CD4-positive, alpha-beta T cell treated with Interleukin-2 at 100 ng/mL for 4 hours (primary cell): ENCODE measurements around the gene HTT-AS.
"Not testable (repeated sequence)": the region's sequence is repeated elsewhere in the genome, so short reads cannot be mapped to it uniquely, and the experiment has no call there.

Experiments
- DNase-seq: peaks from one replicate; pipeline ENCODE4 v3.0.0-alpha.2; 2020; ENCODE audit warnings: low spot score

HTT-AS gene

DNA sequence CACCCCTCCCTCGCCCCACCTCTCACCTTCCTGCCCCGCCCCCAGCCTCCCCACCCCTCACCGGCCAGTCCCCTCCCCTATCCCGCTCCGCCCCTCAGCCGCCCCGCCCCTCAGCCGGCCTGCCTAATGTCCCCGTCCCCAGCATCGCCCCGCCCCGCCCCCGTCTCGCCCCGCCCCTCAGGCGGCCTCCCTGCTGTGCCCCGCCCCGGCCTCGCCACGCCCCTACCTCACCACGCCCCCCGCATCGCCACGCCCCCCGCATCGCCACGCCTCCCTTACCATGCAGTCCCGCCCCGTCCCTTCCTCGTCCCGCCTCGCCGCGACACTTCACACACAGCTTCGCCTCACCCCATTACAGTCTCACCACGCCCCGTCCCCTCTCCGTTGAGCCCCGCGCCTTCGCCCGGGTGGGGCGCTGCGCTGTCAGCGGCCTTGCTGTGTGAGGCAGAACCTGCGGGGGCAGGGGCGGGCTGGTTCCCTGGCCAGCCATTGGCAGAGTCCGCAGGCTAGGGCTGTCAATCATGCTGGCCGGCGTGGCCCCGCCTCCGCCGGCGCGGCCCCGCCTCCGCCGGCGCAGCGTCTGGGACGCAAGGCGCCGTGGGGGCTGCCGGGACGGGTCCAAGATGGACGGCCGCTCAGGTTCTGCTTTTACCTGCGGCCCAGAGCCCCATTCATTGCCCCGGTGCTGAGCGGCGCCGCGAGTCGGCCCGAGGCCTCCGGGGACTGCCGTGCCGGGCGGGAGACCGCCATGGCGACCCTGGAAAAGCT, at the start of gene HTT-AS, which contains the start of gene HTT:
Gene HTT-AS, minus strand, starts transcription at position 461 of the 768 bp plus-strand sequence.
Gene HTT, plus strand, starts transcription at position 604 of the 768 bp plus-strand sequence. Its CDS starts 145 bp downstream, at position 749.
- DNase-seq = peak; percentile 96

GRCh38 chr4:3123181-3123671, 48.9 kb upstream of the HTT-AS start:
- no peak for DNase-seq

DNA sequence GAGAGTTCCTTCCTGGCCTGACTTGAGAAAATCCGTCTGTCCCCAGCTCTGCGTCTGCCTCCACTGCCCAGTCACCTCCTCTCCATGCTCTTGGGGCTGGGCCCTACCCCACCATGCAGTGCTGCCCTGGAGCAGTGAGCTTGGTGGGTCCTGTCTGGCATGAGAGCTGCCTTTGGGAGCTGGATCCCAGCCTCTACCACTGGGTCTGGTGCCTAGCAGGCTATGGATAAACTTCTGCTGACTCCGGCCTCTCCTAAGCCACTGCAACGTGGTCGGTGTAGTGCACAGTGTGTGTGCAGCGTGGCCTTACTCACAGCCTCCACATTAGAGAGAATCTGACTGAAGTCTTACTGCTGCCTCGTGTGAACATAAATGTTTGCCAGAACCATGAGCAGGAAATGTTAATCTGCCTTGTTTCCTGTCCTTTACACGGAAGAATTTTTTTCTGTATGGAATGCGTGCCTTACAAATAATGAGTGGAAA, 47.8 kb upstream of the HTT-AS start:
- no peak for DNase-seq

DNA sequence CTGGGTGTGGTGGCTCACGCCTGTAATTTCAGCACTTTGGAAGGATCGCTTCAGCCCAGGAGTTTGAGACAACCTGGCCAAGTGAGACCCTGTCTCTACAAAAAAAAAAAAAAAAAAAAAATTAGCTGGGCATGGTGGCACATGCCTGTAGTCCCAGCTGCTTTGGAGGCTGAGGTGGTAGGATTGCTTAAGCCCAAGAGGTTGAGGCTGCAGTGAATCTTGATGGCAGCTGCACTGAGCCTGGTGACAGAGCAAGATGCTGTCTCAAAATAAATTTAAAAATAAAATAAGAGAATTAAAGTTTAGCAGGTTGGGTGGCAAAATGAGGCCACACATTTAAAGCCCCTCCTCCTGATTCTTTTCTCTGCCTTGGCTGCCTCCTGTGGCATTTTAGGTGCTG, 47.3 kb upstream of the HTT-AS start:
- DNase-seq = no peak

- no peak for DNase-seq
These were observed 46.8 kb upstream of the HTT-AS start for GRCh38 chr4:3121110-3121509.

DNA sequence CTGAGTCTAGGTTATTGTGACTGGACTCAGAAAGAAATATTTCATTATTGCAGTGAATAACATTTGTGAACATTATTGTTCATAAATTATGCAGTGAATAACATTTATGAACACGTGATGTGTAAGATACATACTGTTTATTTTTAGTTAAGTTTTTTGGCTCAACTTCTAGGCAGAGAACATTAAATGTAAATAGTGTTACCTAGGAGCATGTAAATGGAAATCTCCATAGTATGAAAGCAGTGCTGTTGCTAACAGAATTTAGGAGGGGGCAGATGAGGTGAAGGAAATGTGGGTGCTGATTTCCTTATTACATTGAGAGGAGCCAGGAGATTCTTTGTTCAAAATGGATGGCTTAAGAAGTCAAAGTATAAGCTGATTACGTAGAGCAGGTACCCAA, 45.1 kb upstream of the HTT-AS start:
- no peak for DNase-seq

DNA sequence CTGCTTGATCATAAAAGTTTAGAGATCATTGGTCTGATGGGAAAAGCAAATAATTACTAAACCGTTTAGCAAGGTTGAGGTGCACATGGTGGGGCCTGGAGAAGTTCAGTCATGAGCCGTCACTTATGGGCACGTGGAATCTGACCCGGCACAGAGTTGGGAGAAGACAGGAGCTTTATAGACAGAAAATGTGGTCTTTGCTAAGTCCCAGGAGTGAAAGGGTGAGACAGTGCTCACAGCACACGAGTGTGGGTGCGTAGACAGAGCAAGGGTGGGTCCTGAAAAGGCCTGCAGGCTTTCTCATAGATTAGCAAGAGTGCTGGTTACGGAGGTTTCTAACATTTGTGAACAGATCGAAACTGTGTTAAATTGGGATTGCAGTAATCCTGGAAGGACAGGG, 44.0 kb upstream of the HTT-AS start:
- DNase-seq = no peak

DNA sequence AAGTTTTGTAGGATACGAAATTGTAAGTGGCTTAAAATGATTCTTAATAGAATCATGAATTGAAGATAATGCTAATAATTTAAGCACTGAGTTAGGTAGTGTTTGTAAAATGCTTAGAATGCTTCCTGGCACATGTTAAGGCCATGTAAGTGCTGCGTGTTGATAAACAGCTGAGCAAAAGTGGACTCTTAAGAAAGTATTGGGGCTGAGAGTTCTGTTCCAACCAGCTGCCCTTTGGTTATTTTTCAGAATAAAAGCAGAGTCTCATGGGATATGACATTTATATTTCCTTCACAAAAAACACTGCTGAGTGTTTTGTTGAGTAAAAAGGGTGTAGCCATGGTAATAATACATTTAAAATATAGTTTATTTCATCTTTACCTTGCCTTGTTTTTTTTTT, 42.6 kb upstream of the HTT-AS start:
- DNase-seq = no peak

DNA sequence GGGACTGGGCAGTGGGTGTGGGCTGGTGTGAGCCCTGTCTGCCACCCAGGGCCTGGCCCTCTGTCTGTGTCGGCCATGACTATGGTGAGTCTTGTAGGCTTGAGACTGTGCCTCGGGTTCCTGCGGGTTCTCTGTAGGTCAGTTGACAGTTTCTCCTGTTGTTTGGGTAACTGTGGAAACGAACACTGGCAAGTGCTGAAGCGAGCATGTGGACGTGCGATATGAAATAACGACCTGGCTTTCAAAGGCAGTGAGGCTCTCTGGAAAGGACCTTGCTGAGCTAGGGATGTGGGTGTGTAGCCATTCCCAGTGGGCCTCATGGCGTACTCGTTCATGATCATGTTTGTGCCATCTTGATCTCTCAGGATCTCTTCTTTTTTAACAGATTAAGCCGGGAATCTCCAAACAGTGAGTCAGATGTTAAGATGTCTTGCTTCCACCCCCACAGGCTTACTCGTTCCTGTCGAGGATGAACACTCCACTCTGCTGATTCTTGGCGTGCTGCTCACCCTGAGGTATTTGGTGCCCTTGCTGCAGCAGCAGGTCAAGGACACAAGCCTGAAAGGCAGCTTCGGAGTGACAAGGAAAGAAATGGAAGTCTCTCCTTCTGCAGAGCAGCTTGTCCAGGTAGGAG, 41.4 kb upstream of the HTT-AS start:
- no peak for DNase-seq

- DNase-seq = no peak
These were observed 40.0 kb upstream of the HTT-AS start for GRCh38 chr4:3114377-3114776.

- DNase-seq = no peak
These were observed 38.5 kb upstream of the HTT-AS start for GRCh38 chr4:3112609-3113469.

GRCh38 chr4:3112201-3112600, 37.9 kb upstream of the HTT-AS start:
- DNase-seq = no peak

GRCh38 chr4:3111461-3111860, 37.1 kb upstream of the HTT-AS start:
- no peak for DNase-seq

DNA sequence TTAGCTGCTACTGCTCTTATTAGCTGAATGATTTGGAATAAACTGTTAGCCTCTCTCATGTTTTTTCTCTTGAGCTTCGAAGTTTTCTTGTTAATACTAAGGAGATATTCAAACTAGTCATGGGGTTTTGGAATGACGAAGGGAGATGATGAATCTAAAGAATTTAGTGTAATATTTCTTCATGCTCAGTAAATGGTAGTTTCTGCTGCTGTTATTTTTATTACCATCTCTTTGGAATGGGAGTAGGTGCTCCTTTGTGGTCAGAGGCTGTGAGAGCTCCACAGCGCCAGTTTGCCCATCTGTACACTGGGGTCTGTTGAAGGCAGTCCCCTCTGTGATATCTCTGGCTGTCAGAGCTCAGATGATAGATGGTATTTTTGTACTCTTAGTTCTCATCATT, 33.9 kb upstream of the HTT-AS start:
- DNase-seq = no peak

DNA sequence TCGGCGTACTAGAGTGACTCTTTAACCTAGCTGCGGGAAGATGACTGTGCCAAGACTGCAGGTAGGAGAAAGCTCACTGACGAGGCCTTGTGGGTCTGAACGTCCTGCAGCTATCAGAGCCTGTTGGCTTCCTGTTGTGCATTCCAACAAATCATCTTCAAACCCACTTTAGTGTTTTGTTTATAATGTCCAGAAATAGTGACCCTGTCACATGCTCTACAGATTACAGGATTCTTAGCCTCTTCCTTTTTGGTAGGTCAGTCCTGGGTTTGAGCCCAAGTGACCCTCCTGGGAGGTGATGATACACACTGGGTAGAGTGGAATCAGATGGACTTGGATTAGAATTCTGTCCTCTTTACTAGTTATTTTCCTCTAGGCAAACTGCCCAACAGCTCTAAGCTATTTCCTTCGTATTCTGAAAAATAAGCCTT, 33.4 kb upstream of the HTT-AS start:
- DNase-seq = no peak

DNA sequence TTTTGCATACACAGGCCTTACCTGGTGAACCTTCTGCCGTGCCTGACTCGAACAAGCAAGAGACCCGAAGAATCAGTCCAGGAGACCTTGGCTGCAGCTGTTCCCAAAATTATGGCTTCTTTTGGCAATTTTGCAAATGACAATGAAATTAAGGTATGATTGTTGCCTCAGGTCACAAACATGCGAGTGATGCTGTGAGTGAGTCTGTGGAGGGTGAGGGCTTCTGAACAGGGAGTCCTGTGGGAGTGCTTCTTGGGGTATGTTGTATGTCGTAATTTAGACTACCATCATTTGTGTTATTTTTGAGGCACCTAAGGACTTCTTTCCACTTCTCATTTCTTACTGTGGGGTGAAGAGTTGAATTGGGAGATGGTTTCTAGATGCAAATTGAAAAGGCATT, 32.9 kb upstream of the HTT-AS start:
- no peak for DNase-seq

DNA sequence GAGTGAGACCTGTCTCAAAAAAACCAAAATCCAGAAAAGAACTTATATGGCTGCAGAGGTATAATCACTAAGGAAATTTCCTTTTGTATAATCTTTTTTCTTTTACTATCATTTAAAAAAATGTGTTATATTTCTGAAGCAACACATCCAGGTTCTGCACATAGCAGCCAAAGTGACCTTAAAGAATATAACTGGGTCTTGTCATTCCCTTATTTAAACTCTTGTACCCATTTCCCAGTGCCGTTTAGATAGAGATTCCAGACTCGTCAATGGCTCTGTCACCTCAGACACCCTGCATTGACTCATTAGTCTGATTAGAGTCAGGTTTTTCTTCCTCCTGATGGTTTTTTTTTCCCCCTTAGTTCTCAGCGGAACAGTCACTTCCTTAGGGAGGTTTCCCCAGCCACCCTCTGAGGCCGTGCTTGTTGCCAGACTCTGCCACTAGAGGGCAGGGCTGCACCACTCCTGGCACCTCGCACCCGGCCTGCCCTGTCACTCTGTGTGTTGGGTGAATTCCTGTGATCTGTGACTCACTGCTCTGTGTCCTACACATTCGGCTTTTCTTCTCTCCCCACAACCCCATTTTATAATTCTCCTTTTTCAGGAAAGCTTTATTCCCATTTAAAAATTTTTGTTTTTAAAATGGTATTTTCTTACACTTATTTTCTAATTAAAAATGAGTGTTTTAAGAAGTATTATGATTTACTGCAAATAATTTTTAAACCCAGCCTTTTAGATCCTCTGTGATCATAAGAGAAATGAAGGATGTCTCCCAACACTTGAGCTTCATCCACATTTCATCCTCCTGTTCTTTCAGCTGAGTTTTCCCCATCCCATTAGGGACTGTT, 32.2 kb upstream of the HTT-AS start:
- peak; percentile 91 for DNase-seq

DNA sequence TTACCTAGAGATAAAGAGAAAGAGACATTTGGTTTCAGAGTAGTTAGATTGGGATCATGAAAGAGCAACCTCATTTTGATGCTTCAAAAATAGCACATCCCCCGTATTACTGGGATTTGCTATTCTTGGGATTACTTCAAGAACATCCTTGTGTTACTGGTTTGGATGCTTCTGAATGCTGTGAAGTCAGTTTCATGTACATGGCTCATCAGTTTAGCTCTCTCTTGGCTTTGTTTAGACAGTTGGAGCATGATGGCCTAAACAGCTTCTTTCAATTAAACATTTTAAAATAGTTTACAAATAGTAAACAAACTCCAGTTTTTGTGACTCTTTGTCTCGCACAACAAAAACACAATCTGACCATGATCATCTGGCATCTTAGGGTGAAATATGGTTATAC, 24.0 kb upstream of the HTT-AS start:
- DNase-seq = no peak

- no peak for DNase-seq
These were observed 21.9 kb upstream of the HTT-AS start for GRCh38 chr4:3096202-3096601.

GRCh38 chr4:3094701-3095100, 20.4 kb upstream of the HTT-AS start:
- not testable (repeated sequence) for DNase-seq

DNA sequence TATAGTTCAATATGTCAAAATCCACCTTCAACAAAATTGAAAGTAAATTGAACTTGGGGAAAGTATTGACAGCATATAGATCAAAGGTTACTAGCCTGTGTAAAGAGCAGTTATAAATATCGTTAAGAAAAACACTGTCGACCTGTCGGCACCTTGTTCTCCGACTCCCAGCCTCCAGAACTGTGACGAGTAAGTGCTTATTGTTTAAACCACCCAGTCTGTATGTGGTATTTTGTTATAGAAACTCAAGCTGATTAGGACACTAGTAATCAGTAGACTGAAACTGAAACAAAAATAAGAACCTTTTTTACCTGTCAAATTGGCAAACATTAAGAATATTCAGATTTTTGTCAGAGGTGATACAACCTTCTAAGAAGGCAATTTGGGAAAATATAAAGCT, 17.1 kb upstream of the HTT-AS start:
- no peak for DNase-seq
